NCI-H1092 (cell line): ENCODE measurements around the gene F8A1.
"Not testable (repeated sequence)": the region's sequence is repeated elsewhere in the genome, so short reads cannot be mapped to it uniquely, and the experiment has no call there.

Experiments
- DNase-seq: peaks from one replicate; lab custom pipeline; 2025; lab: John Stamatoyannopoulos, UW

The F8A1 gene

DNA sequence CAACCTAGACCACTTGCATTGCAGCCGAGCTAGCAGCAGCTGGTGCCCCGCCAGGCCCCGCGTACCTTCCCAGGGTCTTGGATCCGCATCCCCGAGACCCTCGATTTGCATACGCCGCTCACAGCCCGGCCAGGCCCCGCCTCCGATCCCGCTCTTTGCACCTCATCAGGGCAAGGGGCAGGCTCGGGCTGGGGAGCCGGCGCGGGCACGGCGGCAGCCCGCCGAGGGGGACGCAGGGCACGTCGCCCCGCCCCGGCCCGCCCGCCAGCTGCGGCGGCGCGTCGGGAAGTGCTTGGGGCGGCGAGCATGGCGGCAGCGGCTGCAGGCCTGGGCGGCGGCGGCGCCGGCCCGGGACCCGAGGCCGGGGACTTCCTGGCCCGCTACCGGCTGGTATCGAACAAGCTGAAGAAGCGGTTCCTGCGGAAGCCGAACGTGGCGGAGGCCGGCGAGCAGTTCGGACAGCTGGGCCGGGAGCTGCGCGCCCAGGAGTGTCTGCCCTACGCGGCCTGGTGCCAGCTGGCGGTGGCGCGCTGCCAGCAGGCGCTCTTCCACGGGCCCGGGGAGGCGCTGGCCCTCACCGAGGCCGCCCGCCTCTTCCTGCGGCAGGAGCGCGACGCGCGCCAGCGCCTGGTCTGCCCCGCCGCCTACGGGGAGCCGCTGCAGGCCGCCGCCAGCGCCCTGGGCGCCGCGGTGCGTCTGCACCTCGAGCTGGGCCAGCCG is at the start of gene F8A1:
F8A1 (plus strand) TSS at position 287 of the 720 bp plus-strand sequence; CDS start at position 307, 20 bp downstream.
- DNase-seq = not testable (repeated sequence)

DNA sequence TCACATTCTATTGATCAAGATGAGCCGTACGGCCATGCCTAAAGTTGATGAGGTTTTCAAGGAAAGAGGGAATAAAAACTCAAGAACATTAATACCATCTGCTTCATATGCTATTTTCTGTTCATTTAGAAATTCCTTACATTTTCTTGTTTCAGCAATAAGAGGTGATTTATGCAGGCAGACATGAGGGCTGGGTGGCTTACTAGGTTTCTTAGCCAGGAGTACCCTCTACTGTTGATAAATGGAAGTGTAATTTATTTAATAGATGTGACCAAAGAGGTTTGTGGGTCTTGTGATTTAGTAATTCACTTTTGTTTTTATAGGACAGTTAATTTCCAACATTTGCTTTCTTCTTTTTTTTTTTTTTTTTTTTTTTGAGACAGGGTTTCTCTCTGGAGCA is 45.3 kb upstream of the F8A1 start:
- DNase-seq = peak; percentile 6

DNA sequence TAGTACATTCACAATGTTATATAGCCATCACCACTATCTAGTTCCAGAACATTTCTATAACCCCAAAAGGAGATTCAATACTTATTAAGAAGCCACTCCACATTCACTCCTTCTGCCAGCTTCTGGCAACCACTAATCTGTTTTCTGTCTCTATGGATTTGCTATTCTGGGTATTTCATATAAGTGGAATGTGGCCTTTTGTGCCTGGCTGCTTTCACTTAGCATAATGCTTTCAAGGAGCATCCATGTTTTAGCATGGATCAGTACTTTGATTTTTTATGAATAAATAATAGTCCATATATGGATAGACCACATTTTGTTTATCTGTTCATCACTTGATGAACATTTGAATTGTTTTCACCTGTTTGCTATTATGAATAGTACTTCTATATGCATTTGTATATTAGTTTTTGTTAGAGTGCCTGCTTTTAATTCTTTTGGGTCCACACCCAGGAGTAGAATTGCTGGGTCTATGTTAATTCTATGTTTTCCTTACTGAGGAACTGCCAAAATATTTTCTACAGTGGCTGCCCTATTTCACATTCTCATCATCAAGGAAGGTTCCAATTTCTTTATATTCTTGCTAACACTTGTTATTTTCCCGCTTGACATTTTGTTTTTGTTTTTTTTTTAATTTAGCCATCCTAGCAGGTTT is 35.1 kb upstream of the F8A1 start:
- no peak for DNase-seq

DNA sequence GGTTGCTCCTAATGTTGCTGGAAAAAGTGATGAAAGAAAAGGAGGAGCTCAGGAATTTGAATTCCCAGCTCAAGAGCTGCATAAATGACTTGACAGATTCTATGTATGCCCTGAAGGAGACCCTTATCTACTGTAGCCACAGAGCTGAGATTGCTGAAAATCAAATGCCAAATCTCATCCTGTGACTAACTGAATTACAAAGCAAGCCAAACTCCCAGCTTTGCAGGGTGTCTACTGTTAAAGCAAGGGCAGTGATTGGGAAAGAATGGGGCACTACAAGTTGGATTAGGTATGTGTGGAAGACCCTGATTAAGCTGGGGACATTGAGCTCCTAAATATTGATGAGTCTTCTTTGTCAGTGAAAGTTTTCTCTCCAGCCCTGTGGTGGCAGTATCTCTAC is 30.9 kb upstream of the F8A1 start:
- no peak for DNase-seq

DNA sequence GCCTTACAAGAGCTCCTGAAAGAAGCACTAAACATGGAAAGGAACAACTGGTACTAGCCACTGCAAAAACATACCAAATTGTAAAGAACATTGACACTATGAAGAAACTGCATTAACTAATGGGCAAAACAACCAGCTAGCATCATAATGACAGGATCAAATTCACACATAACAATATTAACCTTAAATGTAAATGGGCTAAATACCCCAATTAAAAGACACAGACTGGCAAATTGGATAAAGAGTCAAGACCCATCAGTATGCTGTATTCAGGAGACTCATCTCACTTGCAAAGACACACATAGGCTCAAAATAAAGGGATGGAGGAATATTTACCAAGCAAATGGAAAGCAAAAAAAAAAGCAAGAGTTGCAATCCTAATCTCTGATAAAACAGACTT is 17.6 kb upstream of the F8A1 start:
- not testable (repeated sequence) for DNase-seq

DNA sequence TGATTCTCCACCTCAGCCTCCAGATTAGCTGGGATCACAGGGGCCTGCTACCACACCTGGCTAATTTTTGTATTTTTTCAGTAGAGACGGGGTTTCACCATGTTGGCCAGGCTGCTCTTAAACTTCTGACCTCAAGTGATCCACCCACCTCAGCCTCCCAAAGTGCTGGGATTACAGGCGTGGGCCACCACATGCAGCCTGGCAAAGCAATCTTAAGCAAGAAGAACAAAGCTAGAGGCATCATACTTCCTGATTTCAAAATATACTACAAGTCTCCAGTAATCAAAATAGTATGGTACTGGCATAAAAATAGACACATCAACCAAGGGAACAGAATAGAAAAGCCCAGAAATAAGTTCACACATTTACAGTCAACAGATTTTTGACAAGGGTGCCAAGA is 12.8 kb upstream of the F8A1 start:
- DNase-seq = no peak

DNA sequence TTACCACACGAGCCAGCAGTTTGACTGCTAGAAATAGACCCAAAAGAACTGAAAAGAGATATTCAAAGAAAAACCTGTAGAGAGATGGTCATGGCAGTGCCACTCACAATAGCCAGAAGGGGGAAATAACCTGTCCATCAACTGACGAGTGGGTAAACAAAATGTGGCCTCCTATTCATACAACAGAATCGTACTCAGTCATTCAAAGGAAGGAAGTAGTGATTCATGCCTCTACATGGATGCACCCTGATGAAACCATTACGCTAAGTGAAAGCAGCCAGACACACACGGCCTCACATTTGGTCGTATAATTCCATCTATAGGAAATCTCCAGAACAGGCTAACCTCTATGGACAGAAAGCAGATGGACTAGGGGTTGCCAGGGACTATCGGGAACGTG is 2.1 kb upstream of the F8A1 start:
- DNase-seq = not testable (repeated sequence)

DNA sequence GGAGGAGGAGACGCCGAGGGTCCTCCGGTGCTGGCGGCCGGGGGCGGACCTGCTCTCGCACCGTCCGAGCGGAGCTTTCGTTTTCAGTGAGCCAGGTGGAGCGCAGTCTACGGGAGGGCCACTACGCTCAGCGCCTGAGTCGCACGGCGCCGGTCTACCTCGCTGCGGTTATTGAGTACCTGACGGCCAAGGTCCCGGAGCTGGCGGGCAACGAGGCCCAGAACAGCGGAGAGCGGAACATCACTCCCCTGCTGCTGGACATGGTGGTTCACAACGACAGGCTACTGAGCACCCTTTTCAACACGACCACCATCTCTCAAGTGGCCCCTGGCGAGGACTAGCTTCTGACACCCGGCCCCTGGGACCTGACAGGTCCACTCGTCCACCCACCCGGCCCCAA is 1.1 kb upstream of the F8A1 start:
- not testable (repeated sequence) for DNase-seq

DNA sequence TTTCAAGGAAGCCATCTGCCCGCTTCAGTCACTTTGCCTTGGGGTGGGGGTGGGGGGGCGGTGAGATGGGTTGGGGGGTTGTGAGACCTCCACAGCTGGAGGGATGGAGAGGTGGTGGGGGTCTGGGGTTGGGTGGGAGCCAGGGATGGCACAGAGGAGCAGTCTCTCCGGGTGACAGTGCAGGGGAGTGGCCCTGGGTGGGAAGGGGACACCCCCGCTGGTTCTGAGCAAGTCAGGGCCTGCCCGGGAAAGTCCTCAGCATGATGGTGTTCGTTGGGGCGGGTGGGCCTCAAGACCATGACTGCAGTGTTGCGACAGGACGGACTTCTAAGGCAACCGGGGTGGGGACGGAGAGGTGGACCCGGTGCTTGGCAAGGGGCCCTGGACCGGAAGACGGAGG is 606 bp upstream of the F8A1 start:
- DNase-seq = not testable (repeated sequence)

DNA sequence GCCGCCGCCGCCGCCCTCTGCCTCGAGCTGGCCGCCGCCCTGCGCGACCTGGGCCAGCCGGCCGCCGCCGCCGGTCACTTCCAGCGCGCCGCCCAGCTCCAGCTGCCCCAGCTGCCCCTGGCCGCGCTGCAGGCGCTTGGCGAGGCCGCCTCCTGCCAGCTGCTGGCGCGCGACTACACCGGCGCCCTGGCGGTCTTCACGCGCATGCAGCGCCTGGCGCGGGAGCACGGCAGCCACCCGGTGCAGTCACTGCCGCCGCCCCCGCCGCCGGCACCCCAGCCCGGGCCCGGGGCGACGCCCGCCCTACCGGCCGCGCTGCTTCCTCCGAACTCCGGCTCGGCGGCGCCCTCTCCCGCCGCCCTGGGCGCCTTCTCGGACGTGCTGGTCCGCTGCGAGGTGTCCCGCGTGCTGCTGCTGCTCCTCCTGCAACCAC is 650 bp downstream of the F8A1 start:
- DNase-seq = not testable (repeated sequence)

DNA sequence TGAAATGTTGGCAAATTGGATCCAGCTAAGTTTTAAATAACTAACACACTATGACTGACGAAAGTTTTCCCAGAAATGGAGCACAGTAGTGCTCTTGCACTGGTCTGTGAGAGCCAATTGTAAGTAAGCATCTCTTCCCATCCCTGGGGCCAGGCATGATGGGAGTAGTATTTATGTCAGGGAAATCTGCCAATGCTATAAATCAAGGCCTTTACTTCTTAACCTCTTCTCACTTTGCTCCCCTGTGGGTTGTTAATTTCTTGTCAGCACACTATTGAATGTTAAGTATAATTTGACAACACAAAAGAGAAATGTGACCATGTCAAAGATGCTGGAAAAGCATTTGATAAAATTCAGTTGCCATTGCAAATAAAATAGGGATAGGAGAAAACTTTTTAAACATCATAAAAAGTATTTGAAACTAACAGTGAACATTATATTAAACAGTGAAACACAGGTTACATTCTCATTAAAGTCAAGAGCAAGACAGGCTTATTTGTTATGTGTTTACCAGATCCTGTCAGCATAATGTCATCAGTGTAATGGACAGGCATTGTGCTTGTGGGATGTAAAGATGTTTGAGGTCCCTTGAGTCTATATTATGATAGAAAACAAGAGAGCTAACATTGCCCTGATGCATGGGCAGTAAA is 5.0 kb downstream of the F8A1 start:
- DNase-seq = no peak

DNA sequence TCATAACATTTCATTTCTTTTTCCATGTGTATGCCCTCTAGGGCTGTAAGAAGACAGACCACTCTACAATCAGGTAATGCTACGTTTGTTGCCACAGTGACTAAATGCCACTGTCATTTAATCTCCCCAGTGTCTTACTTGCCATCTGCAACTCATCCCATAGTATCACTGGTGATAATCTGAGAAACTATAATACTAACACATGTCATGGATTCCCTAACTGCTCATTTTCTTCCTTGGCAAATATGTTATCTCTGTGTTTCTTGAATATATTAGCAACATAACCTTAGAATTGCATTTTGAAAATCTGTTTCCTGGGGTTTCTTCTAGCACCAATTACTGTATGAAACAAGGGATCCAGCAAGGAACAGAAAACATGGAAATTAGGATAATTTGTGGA is 6.1 kb downstream of the F8A1 start:
- no peak for DNase-seq

DNA sequence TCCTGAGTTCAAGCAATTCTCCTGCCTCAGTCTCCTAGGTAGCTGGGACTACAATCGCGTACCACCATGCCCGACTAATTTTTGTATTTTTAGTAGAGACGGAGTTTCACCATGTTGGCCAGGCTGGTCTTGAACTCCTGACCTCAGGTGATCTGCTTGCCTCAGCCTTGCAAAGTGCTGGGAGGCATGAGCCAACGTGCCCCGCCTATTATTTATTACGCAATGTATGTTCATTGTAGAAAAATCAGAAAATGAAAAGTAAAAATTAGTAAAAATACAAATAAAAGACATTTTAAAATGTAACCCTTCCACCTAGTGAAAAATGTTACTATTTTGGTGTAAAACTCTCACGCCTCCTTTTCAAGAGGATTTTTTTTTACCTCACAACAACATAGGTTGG is 14.2 kb downstream of the F8A1 start:
- DNase-seq = no peak

DNA sequence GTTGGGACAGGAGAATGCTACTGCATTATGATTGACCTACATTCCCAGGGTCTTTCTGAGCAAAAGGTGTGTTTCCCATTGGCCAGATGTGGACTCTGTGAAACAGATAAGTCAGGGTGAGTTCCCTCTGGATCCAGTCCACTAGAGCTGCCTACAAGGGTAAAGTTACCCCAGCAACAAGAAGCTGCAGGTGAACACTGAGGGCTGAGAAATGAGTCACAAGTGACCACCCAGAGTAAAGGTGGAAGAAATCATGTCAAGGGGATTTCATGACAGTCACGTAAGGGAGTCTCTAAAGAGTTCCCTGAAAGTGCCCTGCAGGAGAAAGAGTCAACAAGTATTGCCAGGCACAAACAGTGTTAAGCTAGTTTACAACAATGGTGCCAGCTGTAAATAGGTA is 16.3 kb downstream of the F8A1 start:
- no peak for DNase-seq

DNA sequence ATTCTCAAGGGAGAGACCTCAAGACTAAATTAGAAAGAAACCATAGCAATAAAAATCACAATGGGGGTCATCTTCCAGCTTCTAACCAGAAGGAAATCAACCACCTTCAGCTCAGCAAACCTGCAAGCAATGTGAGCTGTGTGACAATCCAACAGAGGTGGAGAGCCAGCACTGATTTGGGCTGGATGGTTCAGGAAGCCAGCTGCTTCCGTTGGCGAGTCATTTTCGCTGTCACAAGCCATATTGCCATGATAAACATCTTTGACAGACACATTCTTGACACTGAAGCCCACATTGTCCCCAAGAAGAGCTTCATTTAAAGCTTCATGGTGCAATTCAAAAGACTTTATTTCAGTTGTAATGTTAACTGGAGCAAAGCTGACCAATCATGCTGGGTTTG is 22.7 kb downstream of the F8A1 start:
- DNase-seq = no peak

DNA sequence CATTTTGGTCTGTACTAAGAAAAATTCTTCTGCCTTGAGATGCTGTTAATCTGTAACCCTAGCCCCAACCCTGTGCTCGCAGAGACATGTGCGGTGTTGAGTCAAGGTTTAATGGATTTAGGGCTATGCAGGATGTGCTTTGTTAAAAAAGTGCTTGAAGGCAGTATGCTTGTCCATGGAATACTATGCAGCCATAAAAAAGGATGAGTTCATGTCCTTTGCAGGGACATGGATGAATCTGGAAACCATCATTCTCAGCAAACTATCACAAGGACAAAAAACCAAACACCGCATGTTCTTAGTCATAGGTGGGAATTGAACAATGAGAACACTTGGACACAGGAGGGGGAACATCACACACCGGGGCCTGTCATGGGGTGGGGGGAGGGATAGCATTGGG is 23.9 kb downstream of the F8A1 start:
- DNase-seq = not testable (repeated sequence)

DNA sequence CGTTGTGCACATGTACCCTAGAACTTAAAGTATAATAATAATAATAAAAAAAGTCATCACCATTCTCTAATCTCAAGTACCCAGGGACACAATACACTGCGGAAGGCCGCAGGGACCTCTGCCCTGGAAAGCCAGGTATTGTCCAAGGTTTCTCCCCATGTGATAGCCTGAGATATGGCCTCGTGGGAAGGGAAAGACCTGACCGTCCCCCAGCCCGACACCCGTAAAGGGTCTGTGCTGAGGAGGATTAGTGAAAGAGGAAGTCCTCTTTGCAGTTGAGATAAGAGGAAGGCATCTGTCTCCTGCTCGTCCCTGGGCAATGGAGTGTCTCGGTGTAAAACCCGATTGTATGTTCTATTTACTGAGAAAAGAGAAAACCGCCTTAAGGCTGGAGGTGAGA is 24.4 kb downstream of the F8A1 start:
- not testable (repeated sequence) for DNase-seq

DNA sequence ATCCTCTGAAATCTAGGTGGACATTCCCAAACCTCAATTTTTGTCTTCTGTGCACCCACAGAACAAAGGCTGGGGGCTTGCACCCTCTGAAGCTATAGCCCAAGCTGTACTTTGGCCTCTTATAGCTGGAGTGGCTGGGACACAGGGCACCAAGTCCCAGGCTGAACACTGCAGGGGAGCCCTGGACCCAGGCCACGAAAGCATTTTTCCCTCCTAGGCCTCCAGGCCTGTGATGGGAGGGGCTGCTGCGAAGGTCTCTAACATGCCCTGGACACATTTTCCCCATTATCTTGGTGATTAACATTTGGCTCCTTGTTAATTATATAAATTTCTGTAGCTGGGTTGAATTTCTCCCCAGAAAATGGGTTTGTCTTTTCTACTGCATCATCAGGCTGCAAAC is 27.9 kb downstream of the F8A1 start:
- DNase-seq = no peak

DNA sequence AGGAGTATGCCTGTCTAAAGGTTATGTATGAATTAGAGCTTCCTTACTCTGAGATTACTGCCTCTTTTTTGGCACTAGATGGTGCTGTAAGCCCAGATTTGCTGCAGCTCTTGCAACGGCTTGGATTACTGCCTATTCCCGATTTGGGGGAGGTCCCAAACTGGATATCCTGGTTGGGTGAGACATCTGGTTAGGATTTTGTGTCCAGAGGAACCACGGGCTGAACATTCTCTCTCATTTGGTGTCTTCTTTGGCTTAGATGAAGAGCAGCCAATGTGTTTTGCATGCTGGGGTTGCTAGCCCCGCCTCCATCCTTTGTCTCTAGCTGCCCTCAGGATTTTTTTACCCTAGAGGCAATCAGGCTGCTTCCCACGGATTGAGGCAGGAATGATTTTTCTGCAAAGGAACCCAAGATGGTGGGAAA is 31.9 kb downstream of the F8A1 start:
- peak; percentile 54 for DNase-seq

DNA sequence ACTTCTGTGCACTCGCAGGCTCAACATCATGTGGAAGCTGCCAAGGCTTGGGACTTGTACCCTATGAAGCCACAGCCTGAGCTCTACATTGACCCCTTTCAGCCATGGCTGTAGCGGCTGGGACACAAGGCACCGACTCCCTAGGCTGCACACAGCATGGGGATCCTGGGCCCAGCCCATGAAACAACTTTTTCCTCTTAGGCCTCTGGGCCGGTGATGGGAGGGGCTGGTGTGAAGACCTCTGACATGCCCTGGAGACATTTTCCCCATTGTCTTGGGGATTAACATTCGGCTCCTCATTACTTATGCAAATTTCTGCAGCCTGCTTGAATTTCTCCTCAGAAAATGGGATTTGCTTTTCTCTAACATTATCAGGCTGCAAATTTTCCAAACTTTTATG is 38.6 kb downstream of the F8A1 start:
- DNase-seq = not testable (repeated sequence)
